Neural cell (in vitro differentiated cells): ENCODE data around the gene ABCA1. TPM values are rescaled to one million over a fixed set of nuclear protein-coding genes. Genes with fewer than 3 reads are reported as not detected.

Source experiments
- H2AFZ ChIP-seq: fragments of 200-600, 300-800 bp; sonication (generic), shearing (Covaris generic); 2 replicates; pipeline ENCODE4 v1.6.0; 2014; ENCODE audit warnings: low read depth, mild to moderate bottlenecking, antibody characterized with exemption, low read length, moderate library complexity
- H3F3A ChIP-seq: fragments of 200-600 bp; shearing (Covaris generic); 2 replicates; pipeline ENCODE4 v1.6.1; 2016; ENCODE audit warnings: mild to moderate bottlenecking, moderate library complexity, mixed read lengths, antibody characterized with exemption, low read length; ENCODE audit not compliant: insufficient read depth, poor library complexity, severe bottlenecking
- H3K27ac ChIP-seq: fragments of 200-600, 300-800 bp; sonication (generic), shearing (Covaris generic); 2 replicates; pipeline ENCODE4 v1.5.1; 2014; ENCODE audit warnings: mild to moderate bottlenecking, low read length, moderate library complexity
- H3K27me3 ChIP-seq: fragments of 300-800, 200-600 bp; sonication (generic), shearing (Covaris generic); 2 replicates; pipeline ENCODE4 v1.6.0; 2014; ENCODE audit warnings: mild to moderate bottlenecking, low read depth, low read length, moderate library complexity; ENCODE audit not compliant: insufficient read depth
- H3K36me3 ChIP-seq: fragments of 300-800, 200-600 bp; sonication (generic), shearing (Covaris generic); 2 replicates; pipeline ENCODE4 v1.5.1; 2014; ENCODE audit warnings: mild to moderate bottlenecking, antibody characterized with exemption, low read length, moderate library complexity; ENCODE audit not compliant: insufficient read depth
- H3K4me2 ChIP-seq: fragments of 300-800, 200-600 bp; sonication (generic), shearing (Covaris generic); 2 replicates; pipeline ENCODE4 v1.6.0; 2014; ENCODE audit warnings: mild to moderate bottlenecking, low read length
- H3K4me3 ChIP-seq: fragments of 300-800, 200-600 bp; sonication (generic), shearing (Covaris generic); 2 replicates; pipeline ENCODE4 v1.5.1; 2014; ENCODE audit warnings: mild to moderate bottlenecking, low read length, moderate library complexity
- H3K79me2 ChIP-seq: fragments of 200-600 bp; shearing (Covaris generic); replicated peaks from 2 replicates; pipeline ENCODE4 v1.6.0; 2014; ENCODE audit warnings: mild to moderate bottlenecking, low read length, moderate library complexity; ENCODE audit not compliant: insufficient read depth
- H3K9ac ChIP-seq: fragments of 300-800, 200-600 bp; sonication (generic), shearing (Covaris generic); 2 replicates; pipeline ENCODE4 v1.6.1; 2016; ENCODE audit warnings: mild to moderate bottlenecking, low read length, mixed read lengths
- H3K9me2 ChIP-seq: fragments of 200-600 bp; shearing (Covaris generic); 2 replicates; pipeline ENCODE4 v1.6.1; 2016; ENCODE audit warnings: mild to moderate bottlenecking, low read length, mixed read lengths; ENCODE audit not compliant: insufficient read depth
- H3K9me3 ChIP-seq: fragments of 200-600, 300-800 bp; sonication (generic), shearing (Covaris generic); 2 replicates; pipeline ENCODE4 v1.6.1; 2016; ENCODE audit warnings: mild to moderate bottlenecking, mixed run types, low read length, moderate library complexity, mixed read lengths
- H4K20me1 ChIP-seq: fragments of 200-600 bp; shearing (Covaris generic); 2 replicates; pipeline ENCODE4 v1.6.1; 2016; ENCODE audit warnings: mild to moderate bottlenecking, mixed run types; ENCODE audit not compliant: insufficient read depth
- EP300 ChIP-seq: fragments of 450-650 bp; conservative IDR thresholded peaks from 2 replicates; pipeline ENCODE4 v1.6.1; 2014; ENCODE audit warnings: antibody characterized with exemption, mild to moderate bottlenecking, moderate library complexity; ENCODE audit not compliant: poor library complexity, severe bottlenecking
- EZH2 ChIP-seq: fragments of 200-600, 300-800 bp; shearing (Covaris generic), sonication (generic); IDR thresholded peaks from 2 replicates; pipeline ENCODE4 v1.6.1; 2014; ENCODE audit warnings: antibody characterized with exemption, low read length, borderline replicate concordance, mild to moderate bottlenecking; ENCODE audit not compliant: insufficient read depth, poor library complexity, severe bottlenecking
- MXI1 ChIP-seq: fragments of 450-650 bp; conservative IDR thresholded peaks from 2 replicates; pipeline ENCODE4 v1.6.1; 2014; ENCODE audit warnings: antibody characterized with exemption, mild to moderate bottlenecking; ENCODE audit not compliant: poor library complexity, severe bottlenecking
- POLR2AphosphoS5 ChIP-seq: IDR thresholded peaks from 2 replicates; pipeline ENCODE4 v1.6.1; 2012
- RAD21 ChIP-seq: fragments of 450-650 bp; conservative IDR thresholded peaks from 2 replicates; pipeline ENCODE4 v1.6.1; 2014; ENCODE audit warnings: antibody characterized with exemption, mild to moderate bottlenecking, moderate library complexity
- SMC3 ChIP-seq: fragments of 450-650 bp; conservative IDR thresholded peaks from 2 replicates; pipeline ENCODE4 v1.6.1; 2014; ENCODE audit warnings: antibody characterized with exemption, mild to moderate bottlenecking, moderate library complexity; ENCODE audit not compliant: poor library complexity
- TAF1 ChIP-seq: IDR thresholded peaks from 2 replicates; pipeline ENCODE4 v1.6.1; 2012; ENCODE audit warnings: low read depth
- polyA plus RNA-seq: library from polyadenylated mRNA; depleted of rRNA; stranded (reverse); fragments of >200 nt; gene quantifications from 2 replicates; pipeline ENCODE4 v1.2.3, GENCODE V29; 2014
- TF ChIP-seq, protein P1 (sequence below): IDR thresholded peaks from 2 replicates; pipeline ENCODE4 v1.6.1; 2012; ENCODE audit warnings: borderline replicate concordance
- TF ChIP-seq, protein P2 (sequence below): fragments of 450-650 bp; IDR thresholded peaks from 2 replicates; pipeline ENCODE4 v1.5.1; 2014; ENCODE audit warnings: antibody characterized with exemption, mild to moderate bottlenecking, moderate library complexity; ENCODE audit not compliant: poor library complexity, severe bottlenecking

The ABCA1 gene
- polyA plus RNA-seq, 1 donor from 2014 or later, result 5.2 TPM

DNA sequence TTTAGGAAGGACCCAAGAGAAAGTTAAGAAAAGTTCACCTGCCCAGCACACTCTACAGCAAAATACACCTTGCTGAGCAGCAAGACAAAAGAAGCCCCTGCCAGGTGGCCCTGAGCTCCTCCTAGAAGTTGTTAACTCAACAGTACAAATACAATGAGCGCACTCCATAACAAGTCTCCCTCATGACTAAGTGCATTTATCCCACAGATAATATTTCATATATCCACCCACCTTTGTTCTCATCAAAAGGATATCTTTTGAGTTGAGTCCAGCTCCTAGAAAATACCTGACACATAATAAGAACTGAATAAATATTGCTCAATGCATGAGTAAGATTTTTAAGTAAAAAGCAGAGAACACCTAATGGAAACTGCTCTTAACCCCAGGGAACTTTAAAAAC, 73.3 kb downstream of the ABCA1 start:
- H3K9ac ChIP-seq, result no peak overlapping the region
- H3K4me2 ChIP-seq, result no peak overlapping the region
- H3K9me3 ChIP-seq, result no peaks in the 10 kb centered on the region
- H3K79me2 ChIP-seq, result no peaks in the 10 kb centered on the region
- H2AFZ ChIP-seq, result no peak overlapping the region
- H3K9me2 ChIP-seq, result no peaks in the 10 kb centered on the region
- H4K20me1 ChIP-seq, result no peaks in the 10 kb centered on the region
- TF ChIP-seq EP300 (no peak), RAD21 (no peak), SMC3 (no peak), MXI1 (no peak), POLR2AphosphoS5 (no peak), EZH2 (no peak), TAF1 (no peak)
- TF ChIP-seq, protein P1, sequence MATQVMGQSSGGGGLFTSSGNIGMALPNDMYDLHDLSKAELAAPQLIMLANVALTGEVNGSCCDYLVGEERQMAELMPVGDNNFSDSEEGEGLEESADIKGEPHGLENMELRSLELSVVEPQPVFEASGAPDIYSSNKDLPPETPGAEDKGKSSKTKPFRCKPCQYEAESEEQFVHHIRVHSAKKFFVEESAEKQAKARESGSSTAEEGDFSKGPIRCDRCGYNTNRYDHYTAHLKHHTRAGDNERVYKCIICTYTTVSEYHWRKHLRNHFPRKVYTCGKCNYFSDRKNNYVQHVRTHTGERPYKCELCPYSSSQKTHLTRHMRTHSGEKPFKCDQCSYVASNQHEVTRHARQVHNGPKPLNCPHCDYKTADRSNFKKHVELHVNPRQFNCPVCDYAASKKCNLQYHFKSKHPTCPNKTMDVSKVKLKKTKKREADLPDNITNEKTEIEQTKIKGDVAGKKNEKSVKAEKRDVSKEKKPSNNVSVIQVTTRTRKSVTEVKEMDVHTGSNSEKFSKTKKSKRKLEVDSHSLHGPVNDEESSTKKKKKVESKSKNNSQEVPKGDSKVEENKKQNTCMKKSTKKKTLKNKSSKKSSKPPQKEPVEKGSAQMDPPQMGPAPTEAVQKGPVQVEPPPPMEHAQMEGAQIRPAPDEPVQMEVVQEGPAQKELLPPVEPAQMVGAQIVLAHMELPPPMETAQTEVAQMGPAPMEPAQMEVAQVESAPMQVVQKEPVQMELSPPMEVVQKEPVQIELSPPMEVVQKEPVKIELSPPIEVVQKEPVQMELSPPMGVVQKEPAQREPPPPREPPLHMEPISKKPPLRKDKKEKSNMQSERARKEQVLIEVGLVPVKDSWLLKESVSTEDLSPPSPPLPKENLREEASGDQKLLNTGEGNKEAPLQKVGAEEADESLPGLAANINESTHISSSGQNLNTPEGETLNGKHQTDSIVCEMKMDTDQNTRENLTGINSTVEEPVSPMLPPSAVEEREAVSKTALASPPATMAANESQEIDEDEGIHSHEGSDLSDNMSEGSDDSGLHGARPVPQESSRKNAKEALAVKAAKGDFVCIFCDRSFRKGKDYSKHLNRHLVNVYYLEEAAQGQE, result no peak
- TF ChIP-seq, protein P2, sequence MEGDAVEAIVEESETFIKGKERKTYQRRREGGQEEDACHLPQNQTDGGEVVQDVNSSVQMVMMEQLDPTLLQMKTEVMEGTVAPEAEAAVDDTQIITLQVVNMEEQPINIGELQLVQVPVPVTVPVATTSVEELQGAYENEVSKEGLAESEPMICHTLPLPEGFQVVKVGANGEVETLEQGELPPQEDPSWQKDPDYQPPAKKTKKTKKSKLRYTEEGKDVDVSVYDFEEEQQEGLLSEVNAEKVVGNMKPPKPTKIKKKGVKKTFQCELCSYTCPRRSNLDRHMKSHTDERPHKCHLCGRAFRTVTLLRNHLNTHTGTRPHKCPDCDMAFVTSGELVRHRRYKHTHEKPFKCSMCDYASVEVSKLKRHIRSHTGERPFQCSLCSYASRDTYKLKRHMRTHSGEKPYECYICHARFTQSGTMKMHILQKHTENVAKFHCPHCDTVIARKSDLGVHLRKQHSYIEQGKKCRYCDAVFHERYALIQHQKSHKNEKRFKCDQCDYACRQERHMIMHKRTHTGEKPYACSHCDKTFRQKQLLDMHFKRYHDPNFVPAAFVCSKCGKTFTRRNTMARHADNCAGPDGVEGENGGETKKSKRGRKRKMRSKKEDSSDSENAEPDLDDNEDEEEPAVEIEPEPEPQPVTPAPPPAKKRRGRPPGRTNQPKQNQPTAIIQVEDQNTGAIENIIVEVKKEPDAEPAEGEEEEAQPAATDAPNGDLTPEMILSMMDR, result no peak
- no peak overlapping the region for H3K27ac ChIP-seq
- no peaks in the 10 kb centered on the region for H3F3A ChIP-seq
- no peaks in the 10 kb centered on the region for H3K27me3 ChIP-seq
- peaks cover 5% of the 10 kb centered on the region for H3K36me3 ChIP-seq
- no peak overlapping the region for H3K4me3 ChIP-seq

DNA sequence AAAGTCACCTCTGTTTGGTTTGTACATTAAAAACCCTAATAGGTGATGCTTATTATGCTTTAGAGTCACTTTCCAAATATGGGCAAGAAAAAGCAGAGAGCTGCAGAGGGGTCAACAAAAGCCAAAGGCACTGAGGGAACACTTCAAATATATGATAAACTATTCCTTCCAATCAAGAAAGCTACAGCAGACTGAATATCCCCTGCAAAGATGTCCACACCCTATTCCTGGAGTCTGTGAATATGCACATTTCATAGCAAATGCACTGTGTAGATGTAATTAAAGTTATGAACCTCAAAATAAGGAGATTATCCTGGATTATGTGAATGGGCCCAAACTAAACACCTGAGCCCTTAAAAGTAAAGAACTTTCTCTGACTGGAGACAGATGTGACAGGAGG, 74.3 kb downstream of the ABCA1 start:
- TF ChIP-seq SMC3 (no peak), RAD21 (no peak), MXI1 (no peak), EZH2 (no peak), POLR2AphosphoS5 (no peak)
- TF ChIP-seq, protein P2, result no peak
- TF ChIP-seq, protein P1, result no peak
- Histone ChIP-seq H3K36me3 (peaks cover 5% of the 10 kb centered on the region), H3K27ac (no peak overlapping the region), H3K9ac (no peak overlapping the region), H2AFZ (no peak overlapping the region), H3K4me3 (no peak overlapping the region), H3K9me3 (no peaks in the 10 kb centered on the region), H3K79me2 (no peaks in the 10 kb centered on the region), H3K4me2 (no peak overlapping the region), H4K20me1 (no peaks in the 10 kb centered on the region), H3F3A (no peaks in the 10 kb centered on the region), H3K27me3 (no peaks in the 10 kb centered on the region), H3K9me2 (no peaks in the 10 kb centered on the region)
